IgD-negative memory B cell (primary cell): ENCODE results near the gene NME2. TPM values are rescaled to one million over a fixed set of nuclear protein-coding genes. Genes with fewer than 3 reads are reported as not detected.

Experiments used
- H3K27ac Mint-ChIP-seq, 3 donors: one replicate each; pipeline ENCODE4 v1.8.0; 2020 to 2022; ENCODE audit warnings: mild to moderate bottlenecking in 3 of 3, mixed read lengths in 3 of 3, moderate library complexity in 1 of 3
- H3K27me3 Mint-ChIP-seq: one replicate; pipeline ENCODE4 v1.8.0; 2021; ENCODE audit warnings: mixed read lengths
- H3K36me3 Mint-ChIP-seq: one replicate; pipeline ENCODE4 v1.8.0; 2020; ENCODE audit warnings: mild to moderate bottlenecking, mixed read lengths
- H3K4me1 Mint-ChIP-seq, 3 donors: one replicate each; pipeline ENCODE4 v1.8.0; 2020 to 2022; ENCODE audit warnings: mixed read lengths in 3 of 3, mild to moderate bottlenecking in 1 of 3
- H3K4me3 Mint-ChIP-seq, 4 donors: one replicate each; pipeline ENCODE4 v1.8.0; 2020 to 2022; ENCODE audit warnings: mild to moderate bottlenecking in 4 of 4, mixed read lengths in 4 of 4, moderate library complexity in 3 of 4
- H3K9me3 Mint-ChIP-seq, 3 donors: one replicate each; pipeline ENCODE4 v1.8.0; 2020 to 2021; ENCODE audit warnings: mixed read lengths in 3 of 3, mild to moderate bottlenecking in 1 of 3
- polyA plus RNA-seq: library from polyadenylated mRNA; unstranded; fragments of 300-500 nt; fragmentation: Illumina TruSeq; gene quantifications from one replicate; pipeline ENCODE4 v1.2.3, GENCODE V29; 2021

NME2 gene
- polyA plus RNA-seq, 1 donor from 2014 or later, result 374 TPM

- Mint-ChIP-seq H3K4me1 (peaks cover 0 to 1% (median 0%) of the 10 kb centered on the region in 3 donors), H3K36me3 (peaks cover 7% of the 10 kb centered on the region), H3K27ac (no peak overlapping the region), H3K4me3 (no peak overlapping the region), H3K9me3 (no peaks in the 10 kb centered on the region), H3K27me3 (no peaks in the 10 kb centered on the region)
Observed at GRCh38 chr17:51214920-51215319, 48.7 kb downstream of the NME2 start.

GRCh38 chr17:51217946-51218345 lies 51.7 kb downstream of the NME2 start:
- H3K4me3 Mint-ChIP-seq, result no peak overlapping the region
- H3K27me3 Mint-ChIP-seq, result no peaks in the 10 kb centered on the region
- H3K9me3 Mint-ChIP-seq, result no peaks in the 10 kb centered on the region
- peaks cover 4% of the 10 kb centered on the region for H3K36me3 Mint-ChIP-seq
- no peak overlapping the region for H3K27ac Mint-ChIP-seq
- peaks cover 0 to 4% (median 1%) of the 10 kb centered on the region in 3 donors for H3K4me1 Mint-ChIP-seq

- Mint-ChIP-seq H3K27ac (no peak overlapping the region), H3K27me3 (no peaks in the 10 kb centered on the region), H3K9me3 (no peaks in the 10 kb centered on the region), H3K36me3 (peaks cover 6% of the 10 kb centered on the region), H3K4me3 (no peak overlapping the region), H3K4me1 (peaks cover 12 to 19% (median 13%) of the 10 kb centered on the region in 3 donors)
Observed at GRCh38 chr17:51221322-51221721, 55.1 kb downstream of the NME2 start.

Other genes with a start within 250 kb of the NME2 start
- gene SPAG9, start 45.5 kb upstream of the NME2 start, polyA plus RNA-seq, result 6.1 TPM
- 68.4 TPM for gene NME1, start 12.9 kb upstream of the NME2 start, polyA plus RNA-seq
- 8.5 TPM for gene MBTD1, start 93.6 kb downstream of the NME2 start, polyA plus RNA-seq
- gene UTP18, start 94.1 kb downstream of the NME2 start, polyA plus RNA-seq, result 47.0 TPM